ENCODE results near the gene OR2A5.

The OR2A5 gene

DNA sequence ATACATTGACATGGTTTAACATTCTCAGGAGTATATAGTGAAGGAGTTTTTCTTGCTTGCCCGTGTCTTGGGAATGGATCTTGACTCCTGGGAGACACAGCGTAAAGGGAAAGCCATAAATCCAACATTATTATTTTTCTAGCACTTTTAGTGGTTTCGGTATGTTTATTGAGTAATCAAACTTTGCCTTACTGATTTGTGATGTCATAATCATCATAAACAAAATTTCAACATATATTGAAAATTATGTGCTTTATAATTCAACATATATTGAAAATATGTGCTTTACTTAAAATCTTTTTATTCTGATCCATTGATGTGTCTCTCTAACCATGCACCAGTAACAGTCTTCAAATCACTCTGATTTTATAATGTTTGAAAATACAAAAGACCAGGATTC lies 20.2 kb upstream of the OR2A5 start:
- TF ChIP-seq EZH2 (IDR thresholded peaks at IDR 0.05; ENCODE audit: borderline replicate concordance, low read length): no peak
- TF ChIP-seq, protein P1, sequence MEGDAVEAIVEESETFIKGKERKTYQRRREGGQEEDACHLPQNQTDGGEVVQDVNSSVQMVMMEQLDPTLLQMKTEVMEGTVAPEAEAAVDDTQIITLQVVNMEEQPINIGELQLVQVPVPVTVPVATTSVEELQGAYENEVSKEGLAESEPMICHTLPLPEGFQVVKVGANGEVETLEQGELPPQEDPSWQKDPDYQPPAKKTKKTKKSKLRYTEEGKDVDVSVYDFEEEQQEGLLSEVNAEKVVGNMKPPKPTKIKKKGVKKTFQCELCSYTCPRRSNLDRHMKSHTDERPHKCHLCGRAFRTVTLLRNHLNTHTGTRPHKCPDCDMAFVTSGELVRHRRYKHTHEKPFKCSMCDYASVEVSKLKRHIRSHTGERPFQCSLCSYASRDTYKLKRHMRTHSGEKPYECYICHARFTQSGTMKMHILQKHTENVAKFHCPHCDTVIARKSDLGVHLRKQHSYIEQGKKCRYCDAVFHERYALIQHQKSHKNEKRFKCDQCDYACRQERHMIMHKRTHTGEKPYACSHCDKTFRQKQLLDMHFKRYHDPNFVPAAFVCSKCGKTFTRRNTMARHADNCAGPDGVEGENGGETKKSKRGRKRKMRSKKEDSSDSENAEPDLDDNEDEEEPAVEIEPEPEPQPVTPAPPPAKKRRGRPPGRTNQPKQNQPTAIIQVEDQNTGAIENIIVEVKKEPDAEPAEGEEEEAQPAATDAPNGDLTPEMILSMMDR (IDR thresholded peaks at IDR 0.05; ENCODE audit: low read length): no peak
- H3K9me3 ChIP-seq (ENCODE audit: low read length): no peaks in the 10 kb centered on the region
- no peak overlapping the region for H3K4me2 ChIP-seq (ENCODE audit: low read length)
- H3K79me2 ChIP-seq (ENCODE audit: insufficient read depth, low read length): no peaks in the 10 kb centered on the region
- no peak overlapping the region for H3K9ac ChIP-seq (ENCODE audit: low read length)
- no peaks in the 10 kb centered on the region for H3K27me3 ChIP-seq (ENCODE audit: insufficient read depth, low read length)
- no peak overlapping the region for H3K27ac ChIP-seq (ENCODE audit: low read depth, low read length, poor library complexity, severe bottlenecking)
- no peaks in the 10 kb centered on the region for H3K9me2 ChIP-seq (ENCODE audit: low read depth, low read length)
- H2AFZ ChIP-seq (ENCODE audit: low read length): no peak overlapping the region
- no peaks in the 10 kb centered on the region for H3K4me1 ChIP-seq (ENCODE audit: insufficient read depth, low read length, severe bottlenecking)
- H3K4me3 ChIP-seq (ENCODE audit: low read depth, low read length, poor library complexity, severe bottlenecking): no peak overlapping the region
- no peaks in the 10 kb centered on the region for H3F3A ChIP-seq (ENCODE audit: insufficient read depth, low read length)
- H3K36me3 ChIP-seq (ENCODE audit: insufficient read depth, low read length): no peaks in the 10 kb centered on the region
- no peaks in the 10 kb centered on the region for H4K20me1 ChIP-seq (ENCODE audit: insufficient read depth, low read length)

DNA sequence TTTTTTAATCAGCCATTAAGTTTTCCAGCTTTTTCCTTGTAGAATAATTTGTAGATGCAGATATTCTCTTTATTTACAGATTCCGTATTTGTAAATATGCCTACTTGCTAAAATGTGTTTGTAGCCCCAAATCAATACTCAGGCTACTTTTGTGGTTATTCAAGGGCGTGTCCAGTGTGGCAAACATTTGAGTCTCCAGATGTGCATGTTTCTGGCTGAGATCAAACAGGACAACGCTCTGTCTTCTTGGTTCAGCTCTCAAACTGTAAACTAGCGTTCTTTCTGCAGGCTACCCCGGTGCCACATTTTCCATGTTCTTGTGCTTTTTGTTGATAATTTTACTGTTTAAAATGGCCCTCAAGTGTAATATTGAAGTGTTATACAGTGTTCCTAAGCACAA lies 16.2 kb upstream of the OR2A5 start:
- Histone ChIP-seq H3K4me2 (ENCODE audit: low read length) (no peak overlapping the region), H3K27ac (ENCODE audit: low read depth, low read length, poor library complexity, severe bottlenecking) (no peak overlapping the region), H3F3A (ENCODE audit: insufficient read depth, low read length) (no peaks in the 10 kb centered on the region), H3K9me3 (ENCODE audit: low read length) (no peaks in the 10 kb centered on the region), H3K4me3 (ENCODE audit: low read depth, low read length, poor library complexity, severe bottlenecking) (no peak overlapping the region), H4K20me1 (ENCODE audit: insufficient read depth, low read length) (no peaks in the 10 kb centered on the region), H3K9ac (ENCODE audit: low read length) (no peak overlapping the region), H3K79me2 (ENCODE audit: insufficient read depth, low read length) (no peaks in the 10 kb centered on the region), H3K9me2 (ENCODE audit: low read depth, low read length) (no peaks in the 10 kb centered on the region), H3K36me3 (ENCODE audit: insufficient read depth, low read length) (no peaks in the 10 kb centered on the region), H3K27me3 (ENCODE audit: insufficient read depth, low read length) (no peaks in the 10 kb centered on the region), H2AFZ (ENCODE audit: low read length) (no peak overlapping the region), H3K4me1 (ENCODE audit: insufficient read depth, low read length, severe bottlenecking) (no peaks in the 10 kb centered on the region)
- no peak for TF ChIP-seq EZH2 (IDR thresholded peaks at IDR 0.05; ENCODE audit: borderline replicate concordance, low read length)
- TF ChIP-seq, protein P1 (IDR thresholded peaks at IDR 0.05; ENCODE audit: low read length): no peak

DNA sequence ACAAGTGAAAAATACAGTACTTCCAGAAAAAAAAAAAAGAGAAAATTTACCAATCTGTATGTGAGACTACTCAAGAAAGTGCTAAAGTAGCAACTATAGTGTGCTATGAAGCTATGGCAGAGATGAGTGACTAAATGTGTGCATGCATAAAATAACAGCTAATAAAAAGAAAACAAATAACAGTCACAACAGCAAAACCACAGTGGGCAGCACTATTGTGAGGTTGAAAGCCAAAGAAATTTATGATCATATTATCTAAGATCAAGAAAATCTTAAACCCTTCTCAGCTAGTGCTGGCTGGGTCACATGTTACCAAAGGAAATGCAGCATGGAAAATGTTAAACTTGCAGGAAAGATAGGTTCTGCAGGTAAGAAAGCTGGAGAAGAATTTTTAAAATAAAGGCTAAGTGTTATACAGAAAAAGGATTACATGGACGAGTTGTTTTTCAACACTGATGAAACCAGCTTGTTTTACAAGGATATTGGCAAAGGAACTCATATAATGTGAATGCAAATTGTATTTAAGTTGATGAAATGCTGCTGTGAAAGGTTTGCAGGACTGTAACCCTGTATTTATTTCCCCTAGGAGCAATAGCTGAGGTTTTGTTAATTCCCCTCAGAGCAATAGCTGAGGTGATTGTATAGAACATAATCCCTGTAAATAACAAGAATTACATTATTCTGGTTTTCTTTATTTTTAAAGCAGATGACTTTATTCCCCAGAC lies 15.6 kb upstream of the OR2A5 start:
- Histone ChIP-seq H3K9ac (ENCODE audit: low read length) (no peak overlapping the region), H3K27me3 (ENCODE audit: insufficient read depth, low read length) (no peaks in the 10 kb centered on the region), H3K9me3 (ENCODE audit: low read length) (no peaks in the 10 kb centered on the region), H4K20me1 (ENCODE audit: insufficient read depth, low read length) (no peaks in the 10 kb centered on the region), H3F3A (ENCODE audit: insufficient read depth, low read length) (no peaks in the 10 kb centered on the region), H3K4me1 (ENCODE audit: insufficient read depth, low read length, severe bottlenecking) (no peaks in the 10 kb centered on the region), H3K36me3 (ENCODE audit: insufficient read depth, low read length) (no peaks in the 10 kb centered on the region), H3K9me2 (ENCODE audit: low read depth, low read length) (no peaks in the 10 kb centered on the region), H2AFZ (ENCODE audit: low read length) (no peak overlapping the region), H3K4me2 (ENCODE audit: low read length) (no peak overlapping the region), H3K27ac (ENCODE audit: low read depth, low read length, poor library complexity, severe bottlenecking) (no peak overlapping the region), H3K79me2 (ENCODE audit: insufficient read depth, low read length) (no peaks in the 10 kb centered on the region), H3K4me3 (ENCODE audit: low read depth, low read length, poor library complexity, severe bottlenecking) (no peak overlapping the region)
- TF ChIP-seq, protein P1 (IDR thresholded peaks at IDR 0.05; ENCODE audit: low read length): no peak
- TF ChIP-seq EZH2 (IDR thresholded peaks at IDR 0.05; ENCODE audit: borderline replicate concordance, low read length): no peak

All from OCI-LY1 (cell line).